ENCODE data around the gene CENPB.

Gene CENPB

GRCh38 chr20:3766422-3767109, 20.0 kb downstream of the CENPB start:
- DNase-seq (ENCODE audit: low spot score), result no peak

GRCh38 chr20:3765171-3765882, 21.2 kb downstream of the CENPB start:
- no peak for DNase-seq (ENCODE audit: low spot score)

GRCh38 chr20:3764659-3765058, 21.9 kb downstream of the CENPB start:
- DNase-seq (ENCODE audit: low spot score), result no peak

- DNase-seq (ENCODE audit: low spot score), result no peak
Observed at GRCh38 chr20:3763671-3764601, 22.6 kb downstream of the CENPB start.

GRCh38 chr20:3760655-3761348, 25.7 kb downstream of the CENPB start:
- DNase-seq (ENCODE audit: low spot score), result no peak

GRCh38 chr20:3759884-3760283, 26.7 kb downstream of the CENPB start:
- no peak for DNase-seq (ENCODE audit: low spot score)

GRCh38 chr20:3759316-3759823, 27.2 kb downstream of the CENPB start:
- DNase-seq (ENCODE audit: low spot score), result no peak

GRCh38 chr20:3758566-3758965, 28.0 kb downstream of the CENPB start:
- no peak for DNase-seq (ENCODE audit: low spot score)

- no peak for DNase-seq (ENCODE audit: low spot score)
Observed at GRCh38 chr20:3757268-3757667, 29.3 kb downstream of the CENPB start.

- DNase-seq (ENCODE audit: low spot score), result no peak
Observed at GRCh38 chr20:3755814-3756480, 30.6 kb downstream of the CENPB start.

- DNase-seq (ENCODE audit: low spot score), result no peak
Observed at GRCh38 chr20:3755269-3755668, 31.3 kb downstream of the CENPB start.

- DNase-seq (ENCODE audit: low spot score), result no peak
Observed at GRCh38 chr20:3754276-3754630, 32.3 kb downstream of the CENPB start.

- DNase-seq (ENCODE audit: low spot score), result no peak
Observed at GRCh38 chr20:3753501-3754275, 32.9 kb downstream of the CENPB start.

- DNase-seq (ENCODE audit: low spot score), result peak; percentile 87
Observed at GRCh38 chr20:3753098-3753497, 33.4 kb downstream of the CENPB start.

GRCh38 chr20:3752386-3752759, 34.2 kb downstream of the CENPB start:
- DNase-seq (ENCODE audit: low spot score), result no peak

GRCh38 chr20:3751675-3752385, 34.7 kb downstream of the CENPB start:
- DNase-seq (ENCODE audit: low spot score), result no peak

- no peak for DNase-seq (ENCODE audit: low spot score)
Observed at GRCh38 chr20:3751305-3751674, 35.2 kb downstream of the CENPB start.

- DNase-seq (ENCODE audit: low spot score), result no peak
Observed at GRCh38 chr20:3749689-3750531, 36.6 kb downstream of the CENPB start.

- no peak for DNase-seq (ENCODE audit: low spot score)
Observed at GRCh38 chr20:3749087-3749688, 37.4 kb downstream of the CENPB start.
